GM12878 (cell line): ENCODE data around the gene FAM53B. TPM values are rescaled to one million over a fixed set of nuclear protein-coding genes. Genes with fewer than 3 reads are reported as not detected.

Experiments used
- BHLHE40 ChIP-seq, 2 experiments: fragments of 450-650 bp in 1 of 2; IDR thresholded peaks; 2 replicates each; pipeline ENCODE4 v1.6.1; 2011 to 2017; ENCODE audit warnings: low read depth in 2 of 2, borderline replicate concordance in 1 of 2, improper control_type of control experiment in 1 of 2, low read length in 1 of 2, mild to moderate bottlenecking in 1 of 2
- CUX1 ChIP-seq: IDR thresholded peaks from 2 replicates; pipeline ENCODE4 v1.6.1; 2012; ENCODE audit warnings: improper control_type of control experiment, low read depth, low read length; ENCODE audit not compliant: insufficient replicate concordance
- EGR1 ChIP-seq, 2 experiments: IDR thresholded peaks; 1 replicate in 1 of 2; 2 replicates in 1 of 2; pipeline ENCODE4 v1.6.1; 2011 to 2012; ENCODE audit warnings: low read depth in 2 of 2, low read length in 2 of 2, borderline replicate concordance in 1 of 2, mild to moderate bottlenecking in 1 of 2, moderate library complexity in 1 of 2
- IKZF2 ChIP-seq, 2 experiments: fragments of 450-650 bp; IDR thresholded peaks; 2 replicates each; pipeline ENCODE4 v1.6.1; 2017; ENCODE audit warnings: mild to moderate bottlenecking in 2 of 2, moderate library complexity in 2 of 2
- IRF4 ChIP-seq: IDR thresholded peaks from 2 replicates; pipeline ENCODE4 v1.6.1; 2011; ENCODE audit warnings: low read depth, low read length
- PAX5 ChIP-seq: IDR thresholded peaks from 2 replicates; pipeline ENCODE4 v1.6.1; 2011; ENCODE audit warnings: low read depth, low read length, borderline replicate concordance
- RUNX3 ChIP-seq: IDR thresholded peaks from 2 replicates; pipeline ENCODE4 v1.6.1; 2012; ENCODE audit warnings: low read length, inconsistent platforms
- SIN3A ChIP-seq: IDR thresholded peaks from 2 replicates; pipeline ENCODE4 v1.6.1; 2012; ENCODE audit warnings: low read depth, low read length, improper control_type of control experiment
- SMARCA5 ChIP-seq: fragments of 450-650 bp; IDR thresholded peaks from 2 replicates; pipeline ENCODE4 v1.6.1; 2017; ENCODE audit warnings: mild to moderate bottlenecking
- SREBF2 ChIP-seq: IDR thresholded peaks from 2 replicates; pipeline ENCODE4 v1.6.1; 2012; ENCODE audit warnings: mild to moderate bottlenecking, low read length
- TBL1XR1 ChIP-seq: IDR thresholded peaks from 2 replicates; pipeline ENCODE4 v1.6.1; 2012; ENCODE audit warnings: low read depth, low read length, improper control_type of control experiment
- ZNF592 ChIP-seq: fragments of 450-650 bp; IDR thresholded peaks from 2 replicates; pipeline ENCODE4 v1.6.1; 2017; ENCODE audit warnings: mild to moderate bottlenecking, moderate library complexity
- ZZZ3 ChIP-seq: IDR thresholded peaks from 2 replicates; pipeline ENCODE4 v1.6.1; 2011; ENCODE audit warnings: low read depth; ENCODE audit not compliant: control insufficient read depth, insufficient read length
- polyA plus RNA-seq, 11 experiments: library from polyadenylated mRNA; depleted of rRNA in 4 of 11; unstranded in 6 of 11; stranded (reverse) in 5 of 11; fragments of >200 nt; fragmentation: Nextera tagmentation in 4 of 11; fragmentation: Illumina TruSeq in 1 of 11; extraction: Ambion mirVana in 4 of 11; extraction: Trizol in 1 of 11; gene quantifications; 1 replicate in 1 of 11; 2 replicates in 10 of 11; pipeline versions ENCODE4 v1.2.1 to v1.2.3, GENCODE V29; 2011 to 2016; ENCODE audit warnings: inconsistent platforms in 2 of 11, missing spikeins in 2 of 11, low read depth in 1 of 11
- total RNA-seq, 4 experiments: library from RNA; depleted of rRNA in 3 of 4; stranded (reverse); fragments of >200 nt in 3 of 4; fragmentation: Illumina TruSeq in 1 of 4; extraction: Trizol in 1 of 4; gene quantifications; 2 replicates each; pipeline versions ENCODE4 v1.2.1 to v1.2.3, GENCODE V29; 2013 to 2021
- TF ChIP-seq, protein P1 (sequence below): IDR thresholded peaks from 2 replicates; pipeline ENCODE4 v1.6.1; 2011; ENCODE audit warnings: low read depth, mild to moderate bottlenecking, low read length, moderate library complexity, borderline replicate concordance; ENCODE audit errors: extremely low read depth
- TF ChIP-seq, protein P2 (sequence below): fragments of 450-650 bp; formaldehyde crosslinking; IDR thresholded peaks from 2 replicates; pipeline ENCODE4 v1.4.0; 2020; ENCODE audit warnings: mild to moderate bottlenecking, moderate library complexity

Gene FAM53B
- total and polyA plus RNA-seq, 10 of the 15 experiments (the other 5 are each of a cell fraction or from before 2014, with no cell fraction given): 0.05 to 26.3 (median 8.1) TPM

GRCh38 chr10:124717911-124718741 lies 26.1 kb downstream of the FAM53B start (continued):
- TF ChIP-seq BHLHE40 (IDR thresholded peaks at IDR 0.05; ENCODE audit: borderline replicate concordance in 1 of 2, low read depth in 2 of 2, low read length in 1 of 2): peak; percentile 99
- no peak for TF ChIP-seq CUX1
- no peak for TF ChIP-seq SREBF2
- TF ChIP-seq TBL1XR1: peak; percentile 61; the same call in 1 of the 2 replicates
- TF ChIP-seq, protein P1, sequence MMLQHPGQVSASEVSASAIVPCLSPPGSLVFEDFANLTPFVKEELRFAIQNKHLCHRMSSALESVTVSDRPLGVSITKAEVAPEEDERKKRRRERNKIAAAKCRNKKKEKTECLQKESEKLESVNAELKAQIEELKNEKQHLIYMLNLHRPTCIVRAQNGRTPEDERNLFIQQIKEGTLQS: no peak
- no peak for TF ChIP-seq SIN3A
- TF ChIP-seq ZZZ3: no peak
- TF ChIP-seq IKZF2 (IDR thresholded peaks at IDR 0.05): peak; percentile 90 to 93
- TF ChIP-seq IRF4: peak; percentile 93
- TF ChIP-seq, protein P2, sequence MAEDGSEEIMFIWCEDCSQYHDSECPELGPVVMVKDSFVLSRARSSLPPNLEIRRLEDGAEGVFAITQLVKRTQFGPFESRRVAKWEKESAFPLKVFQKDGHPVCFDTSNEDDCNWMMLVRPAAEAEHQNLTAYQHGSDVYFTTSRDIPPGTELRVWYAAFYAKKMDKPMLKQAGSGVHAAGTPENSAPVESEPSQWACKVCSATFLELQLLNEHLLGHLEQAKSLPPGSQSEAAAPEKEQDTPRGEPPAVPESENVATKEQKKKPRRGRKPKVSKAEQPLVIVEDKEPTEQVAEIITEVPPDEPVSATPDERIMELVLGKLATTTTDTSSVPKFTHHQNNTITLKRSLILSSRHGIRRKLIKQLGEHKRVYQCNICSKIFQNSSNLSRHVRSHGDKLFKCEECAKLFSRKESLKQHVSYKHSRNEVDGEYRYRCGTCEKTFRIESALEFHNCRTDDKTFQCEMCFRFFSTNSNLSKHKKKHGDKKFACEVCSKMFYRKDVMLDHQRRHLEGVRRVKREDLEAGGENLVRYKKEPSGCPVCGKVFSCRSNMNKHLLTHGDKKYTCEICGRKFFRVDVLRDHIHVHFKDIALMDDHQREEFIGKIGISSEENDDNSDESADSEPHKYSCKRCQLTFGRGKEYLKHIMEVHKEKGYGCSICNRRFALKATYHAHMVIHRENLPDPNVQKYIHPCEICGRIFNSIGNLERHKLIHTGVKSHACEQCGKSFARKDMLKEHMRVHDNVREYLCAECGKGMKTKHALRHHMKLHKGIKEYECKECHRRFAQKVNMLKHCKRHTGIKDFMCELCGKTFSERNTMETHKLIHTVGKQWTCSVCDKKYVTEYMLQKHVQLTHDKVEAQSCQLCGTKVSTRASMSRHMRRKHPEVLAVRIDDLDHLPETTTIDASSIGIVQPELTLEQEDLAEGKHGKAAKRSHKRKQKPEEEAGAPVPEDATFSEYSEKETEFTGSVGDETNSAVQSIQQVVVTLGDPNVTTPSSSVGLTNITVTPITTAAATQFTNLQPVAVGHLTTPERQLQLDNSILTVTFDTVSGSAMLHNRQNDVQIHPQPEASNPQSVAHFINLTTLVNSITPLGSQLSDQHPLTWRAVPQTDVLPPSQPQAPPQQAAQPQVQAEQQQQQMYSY (CRISPR knock-in tag): no peak
- 0 out of 2 replicates have a peak, but pooled peaks have one; percentile 33 for TF ChIP-seq ZNF592
- TF ChIP-seq RUNX3: peak; percentile 96
- TF ChIP-seq EGR1 (IDR thresholded peaks at IDR 0.05; ENCODE audit: borderline replicate concordance in 1 of 2, low read depth in 2 of 2, low read length in 2 of 2): peak in 1 of 2 experiments; percentile 84; a peak in 2 of 3 replicates
- TF ChIP-seq SMARCA5: peak; percentile 42; the same call in 1 of the 2 replicates
- peak; percentile 95 for TF ChIP-seq PAX5
